ENCODE results near the gene ADGRG6. TPM values are rescaled to one million over a fixed set of nuclear protein-coding genes. Genes with fewer than 3 reads are reported as not detected.

ADGRG6 gene
- total and polyA plus RNA-seq, 10 of the 15 experiments (the other 5 are each of a cell fraction or from before 2014, with no cell fraction given): 0.01 to 0.24 (median 0.13) TPM; not detected in 7

GRCh38 chr6:142485256-142485655 is 183.4 kb downstream of the ADGRG6 start (continued):
- TF ChIP-seq CEBPZ (IDR thresholded peaks at IDR 0.05; ENCODE audit: low read depth, low read length): no peak
- TF ChIP-seq ZNF274 (IDR thresholded peaks at IDR 0.05; ENCODE audit: insufficient read depth, insufficient read length): no peak
- no peak for TF ChIP-seq SIX5 (IDR thresholded peaks at IDR 0.05; ENCODE audit: low read depth, low read length, severe bottlenecking)
- no peak for TF ChIP-seq CREB1 (IDR thresholded peaks at IDR 0.05; ENCODE audit: low read depth)
- no peak for TF ChIP-seq POU2F2 (IDR thresholded peaks at IDR 0.05; ENCODE audit: borderline replicate concordance, low read depth, low read length)

GRCh38 chr6:142489722-142490610 is 188.2 kb downstream of the ADGRG6 start:
- intact Hi-C loops (cut with micrococcal nuclease; ENCODE audit: unreplicated experiment): no loop called here
- ChIA-PET RAD21 (ENCODE audit: unreplicated experiment) (no interaction called here), POLR2A (no interaction called here), CTCF (interaction anchor here (1.4 to 1.5 kb wide), 2 partner anchors 15 kb away, joined by 4 to 6 read pairs; no protein-coding TSS in a partner anchor), SMC1A (ENCODE audit: uncharacterized antibody, unreplicated experiment) (no interaction called here)
- Histone ChIP-seq H3K9me3 (replicated peaks; ENCODE audit: control insufficient read depth, insufficient read depth, low read length) (no peaks in the 10 kb centered on the region), H3K4me1 (ENCODE audit: control insufficient read depth, insufficient read depth, low read length) (no peaks in the 10 kb centered on the region), H3K9ac (ENCODE audit: control insufficient read depth, insufficient read depth, low read length) (no peak overlapping the region), H4K20me1 (ENCODE audit: control insufficient read depth, insufficient read depth) (no peaks in the 10 kb centered on the region), H3K4me3 (no peak overlapping the region), H3K27me3 (replicated peaks in 1 of 2; ENCODE audit: control insufficient read depth in 2 of 2, insufficient read depth in 2 of 2, low read length in 1 of 2) (no peaks in the 10 kb centered on the region), H3K4me2 (ENCODE audit: control insufficient read depth, insufficient read depth) (no peak overlapping the region), H2AFZ (ENCODE audit: control insufficient read depth, low read depth, low read length) (no peak overlapping the region), H3K79me2 (ENCODE audit: control insufficient read depth, insufficient read depth, low read length) (no peaks in the 10 kb centered on the region), H3K27ac (ENCODE audit: control insufficient read depth, insufficient read depth) (no peak overlapping the region), H3K36me3 (ENCODE audit: control insufficient read depth in 2 of 2, insufficient read depth in 2 of 2, low read length in 1 of 2) (no peaks in the 10 kb centered on the region)
- DNase-seq (ENCODE audit: low read depth, low spot score) (no peak), FAIRE-seq (no peak), ATAC-seq (no peak)
- 0% methylated on average over 1 of the region's 1 CpG for WGBS (ENCODE audit: insufficient coverage, insufficient replicate concordance, low lambda C conversion rate, missing lambda C conversion rate)
- BruUV-seq (replicated peaks): no TSS peak
- in situ Hi-C loops (cut with MboI): loop anchor here (25.0 kb wide), 1 partner anchor 1522 kb away; the partner anchor contains the start of gene PLAGL1
- TF ChIP-seq, protein P1, sequence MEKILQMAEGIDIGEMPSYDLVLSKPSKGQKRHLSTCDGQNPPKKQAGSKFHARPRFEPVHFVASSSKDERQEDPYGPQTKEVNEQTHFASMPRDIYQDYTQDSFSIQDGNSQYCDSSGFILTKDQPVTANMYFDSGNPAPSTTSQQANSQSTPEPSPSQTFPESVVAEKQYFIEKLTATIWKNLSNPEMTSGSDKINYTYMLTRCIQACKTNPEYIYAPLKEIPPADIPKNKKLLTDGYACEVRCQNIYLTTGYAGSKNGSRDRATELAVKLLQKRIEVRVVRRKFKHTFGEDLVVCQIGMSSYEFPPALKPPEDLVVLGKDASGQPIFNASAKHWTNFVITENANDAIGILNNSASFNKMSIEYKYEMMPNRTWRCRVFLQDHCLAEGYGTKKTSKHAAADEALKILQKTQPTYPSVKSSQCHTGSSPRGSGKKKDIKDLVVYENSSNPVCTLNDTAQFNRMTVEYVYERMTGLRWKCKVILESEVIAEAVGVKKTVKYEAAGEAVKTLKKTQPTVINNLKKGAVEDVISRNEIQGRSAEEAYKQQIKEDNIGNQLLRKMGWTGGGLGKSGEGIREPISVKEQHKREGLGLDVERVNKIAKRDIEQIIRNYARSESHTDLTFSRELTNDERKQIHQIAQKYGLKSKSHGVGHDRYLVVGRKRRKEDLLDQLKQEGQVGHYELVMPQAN (conservative IDR thresholded peaks at IDR 0.05): no peak
- TF ChIP-seq SRF (IDR thresholded peaks at IDR 0.05; ENCODE audit: low read depth in 2 of 2, low read length in 2 of 2) (no peak), HCFC1 (IDR thresholded peaks at IDR 0.05; ENCODE audit: low read length) (no peak), SMARCA5 (IDR thresholded peaks at IDR 0.05) (no peak), TCF12 (IDR thresholded peaks at IDR 0.05; ENCODE audit: low read depth, low read length) (no peak), RB1 (IDR thresholded peaks at IDR 0.05; ENCODE audit: borderline replicate concordance) (no peak), GATAD2B (conservative IDR thresholded peaks at IDR 0.05; ENCODE audit: low read depth) (no peak), BHLHE40 (IDR thresholded peaks at IDR 0.05; ENCODE audit: borderline replicate concordance in 1 of 2, low read depth in 2 of 2, low read length in 1 of 2) (no peak), PML (IDR thresholded peaks at IDR 0.05; ENCODE audit: low read length) (no peak), IRF5 (IDR thresholded peaks at IDR 0.05; ENCODE audit: borderline replicate concordance) (no peak)
